OCI-LY7 (cell line): ENCODE results near the gene GPATCH2. TPM values are rescaled to one million over a fixed set of nuclear protein-coding genes. Genes with fewer than 3 reads are reported as not detected.

ENCODE experiments used
- BruUV-seq: library from RNA; stranded (reverse); fragments of 400-500 nt; replicated peaks from 2 replicates; lab custom pipeline; 2021; lab: Mats Ljungman, UMichigan
- CTCF ChIA-PET: fragments of 300-600 bp; sonication (Branson Sonifier 250); formaldehyde crosslinking; loops from one replicate; lab custom pipeline; 2022; ENCODE audit warnings: antibody characterized with exemption; ENCODE audit not compliant: unreplicated experiment; lab: Charles Lee
- POLR2A ChIA-PET: fragments of 300-600 bp; sonication (Branson Sonifier 250); formaldehyde crosslinking; loops from one replicate; lab custom pipeline; 2022; ENCODE audit warnings: antibody characterized with exemption; lab: Charles Lee
- DNase-seq: peaks from one replicate; pipeline ENCODE4 v3.0.0-alpha.2; 2015; ENCODE audit warnings: low spot score
- H2AFZ ChIP-seq: fragments of 200-600 bp; sonication (generic), shearing (Covaris generic); 2 replicates; pipeline ENCODE4 v1.6.1; 2014; ENCODE audit warnings: mild to moderate bottlenecking, antibody characterized with exemption, low read length, moderate library complexity
- H3K27ac ChIP-seq: fragments of 200-600 bp; sonication (generic); 2 replicates; pipeline ENCODE4 v1.5.1; 2014; ENCODE audit warnings: mixed run types, low read depth, mild to moderate bottlenecking, moderate library complexity, low read length, inconsistent platforms; ENCODE audit not compliant: poor library complexity, severe bottlenecking
- H3K36me3 ChIP-seq: fragments of 200-600 bp; sonication (generic); 2 replicates; pipeline ENCODE4 v1.6.1; 2014; ENCODE audit warnings: mild to moderate bottlenecking, antibody characterized with exemption, low read length, moderate library complexity, mixed read lengths; ENCODE audit not compliant: insufficient read depth
- H3K4me1 ChIP-seq: fragments of 200-600 bp; sonication (generic); 2 replicates; pipeline ENCODE4 v1.5.1; 2014; ENCODE audit warnings: mild to moderate bottlenecking, low read length; ENCODE audit not compliant: insufficient read depth, poor library complexity, severe bottlenecking
- H3K4me2 ChIP-seq: fragments of 200-600 bp; sonication (generic); 2 replicates; pipeline ENCODE4 v1.6.1; 2014; ENCODE audit warnings: mild to moderate bottlenecking, low read length
- H3K4me3 ChIP-seq: fragments of 200-600 bp; sonication (generic); 2 replicates; pipeline ENCODE4 v1.5.1; 2014; ENCODE audit warnings: mild to moderate bottlenecking, low read depth, low read length; ENCODE audit not compliant: poor library complexity, severe bottlenecking
- H3K79me2 ChIP-seq: fragments of 200-600 bp; sonication (generic); 2 replicates; pipeline ENCODE4 v1.6.1; 2016; ENCODE audit warnings: low read depth, mild to moderate bottlenecking, low read length, moderate library complexity, mixed read lengths; ENCODE audit not compliant: insufficient read depth
- H3K9me2 ChIP-seq: fragments of 200-600 bp; sonication (generic); 2 replicates; pipeline ENCODE4 v1.6.1; 2016; ENCODE audit warnings: mild to moderate bottlenecking, low read length, mixed read lengths; ENCODE audit not compliant: insufficient read depth
- H3K9me3 ChIP-seq: fragments of 200-600 bp; sonication (generic); 2 replicates; pipeline ENCODE4 v1.6.1; 2014; ENCODE audit warnings: mild to moderate bottlenecking, mixed run types, low read length, mixed read lengths
- H4K20me1 ChIP-seq: fragments of 200-600 bp; sonication (generic); 2 replicates; pipeline ENCODE4 v1.6.1; 2014; ENCODE audit warnings: mild to moderate bottlenecking, antibody characterized with exemption, low read length, moderate library complexity, mixed read lengths; ENCODE audit not compliant: insufficient read depth
- CTCF ChIP-seq: fragments of 200-600 bp; sonication (generic); conservative IDR thresholded peaks from 2 replicates; pipeline ENCODE4 v1.5.1; 2014; ENCODE audit warnings: mild to moderate bottlenecking, antibody characterized with exemption, low read length, moderate library complexity, mixed read lengths
- EZH2phosphoT487 ChIP-seq: fragments of 200-600 bp; sonication (generic); IDR thresholded peaks from 2 replicates; pipeline ENCODE4 v1.6.1; 2018; ENCODE audit warnings: low read depth, borderline replicate concordance, mild to moderate bottlenecking, mixed run types, antibody characterized with exemption, low read length, moderate library complexity, mixed read lengths
- intact Hi-C: fragments of 100-400 bp; cut with micrococcal nuclease; formaldehyde crosslinking; loops from one replicate; pipeline ENCODE4 v1.10.0; 2022; ENCODE audit not compliant: unreplicated experiment
- total RNA-seq, 2 experiments: library from RNA; depleted of rRNA in 1 of 2; stranded (reverse); fragments of >200 nt in 1 of 2; shearing (Covaris generic) in 1 of 2; gene quantifications; 2 replicates each; pipeline ENCODE4 v1.2.3, GENCODE V29; 2014 to 2022

GPATCH2 gene
- total RNA-seq, 2 experiments from 2014 or later: 8.8 to 12.7 TPM

DNA sequence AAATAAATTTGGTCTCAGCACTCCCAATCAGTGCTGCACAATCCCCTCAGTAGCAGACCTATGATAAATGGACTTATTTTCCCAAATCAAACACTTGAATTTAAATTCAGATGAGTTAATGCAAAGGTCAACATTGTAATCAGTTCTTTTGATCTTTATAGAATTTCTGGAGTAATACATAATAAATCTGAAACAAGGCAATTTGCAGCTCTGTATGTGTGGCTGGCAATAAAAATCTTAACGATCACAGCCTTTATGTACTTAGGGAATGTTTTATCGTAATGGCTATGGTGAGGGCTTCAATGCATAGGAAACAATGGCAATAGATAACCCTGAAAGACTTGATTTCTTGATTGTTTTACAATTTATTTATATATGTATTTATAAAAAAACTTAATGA is 91.4 kb downstream of the GPATCH2 start:
- no peak overlapping the region for H2AFZ ChIP-seq
- H3K4me1 ChIP-seq: peaks cover 46% of the 10 kb centered on the region
- no peak overlapping the region for H3K4me2 ChIP-seq
- no peak overlapping the region for H3K27ac ChIP-seq
- no TSS peak for BruUV-seq
- intact Hi-C loops: no loop called here
- TF ChIP-seq CTCF (no peak), EZH2phosphoT487 (no peak)
- no peaks in the 10 kb centered on the region for H3K9me2 ChIP-seq
- peaks cover 3% of the 10 kb centered on the region; the same call in 1 of the 2 replicates for H3K9me3 ChIP-seq
- POLR2A ChIA-PET: interaction anchor here (0.5 kb wide), 1 partner anchor 48 kb away, joined by 3 read pairs; no protein-coding TSS in a partner anchor
- no peak overlapping the region for H3K4me3 ChIP-seq
- no peaks in the 10 kb centered on the region for H4K20me1 ChIP-seq
- CTCF ChIA-PET: no interaction called here
- H3K79me2 ChIP-seq: no peaks in the 10 kb centered on the region
- H3K36me3 ChIP-seq: no peaks in the 10 kb centered on the region
- no peak for DNase-seq

DNA sequence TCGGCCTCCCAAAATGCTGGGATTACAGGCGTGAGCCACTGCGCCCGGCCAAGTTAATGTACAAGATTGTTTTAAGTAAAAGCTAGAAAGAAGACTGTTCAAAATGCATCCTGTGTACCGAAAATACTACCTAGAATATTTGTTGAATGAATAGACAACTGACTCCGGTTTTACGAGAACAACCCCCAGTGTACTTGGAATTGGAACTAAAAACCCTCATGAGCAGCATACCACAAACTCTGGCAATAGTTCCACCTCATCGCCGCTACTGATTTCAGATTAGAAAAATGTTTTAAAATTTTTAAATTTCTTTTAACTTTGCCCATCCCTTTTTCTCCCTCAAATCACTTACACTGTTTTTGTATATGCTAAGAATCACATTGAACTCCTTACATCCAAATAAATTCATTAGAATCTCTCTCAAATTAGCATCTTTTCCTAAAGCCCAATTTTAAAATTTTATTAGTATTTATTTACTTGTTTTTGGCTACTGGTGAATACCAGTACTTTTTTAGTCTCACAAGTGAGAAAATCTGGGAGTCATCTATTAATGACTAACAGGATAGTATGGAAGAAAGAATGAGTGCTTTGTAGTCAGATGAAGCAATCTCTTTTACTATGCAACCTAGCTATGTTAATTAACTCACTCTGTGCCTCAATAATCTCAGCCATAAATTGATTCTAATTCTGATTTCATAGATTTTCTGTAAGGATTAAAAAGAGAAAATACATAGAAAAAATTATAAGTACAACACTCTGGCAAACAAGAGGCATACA is 95.1 kb downstream of the GPATCH2 start:
- no peak overlapping the region for H3K27ac ChIP-seq
- no peak overlapping the region for H3K4me2 ChIP-seq
- no peaks in the 10 kb centered on the region for H3K36me3 ChIP-seq
- no peaks in the 10 kb centered on the region for H4K20me1 ChIP-seq
- H3K4me1 ChIP-seq: peaks cover 10% of the 10 kb centered on the region
- TF ChIP-seq CTCF (no peak), EZH2phosphoT487 (no peak)
- intact Hi-C loops: no loop called here
- DNase-seq: no peak
- H3K79me2 ChIP-seq: no peaks in the 10 kb centered on the region
- no peak overlapping the region for H2AFZ ChIP-seq
- no peak overlapping the region for H3K4me3 ChIP-seq
- H3K9me3 ChIP-seq: no peaks in the 10 kb centered on the region
- H3K9me2 ChIP-seq: no peaks in the 10 kb centered on the region
- no TSS peak for BruUV-seq
- POLR2A ChIA-PET: no interaction called here
- CTCF ChIA-PET: no interaction called here

DNA sequence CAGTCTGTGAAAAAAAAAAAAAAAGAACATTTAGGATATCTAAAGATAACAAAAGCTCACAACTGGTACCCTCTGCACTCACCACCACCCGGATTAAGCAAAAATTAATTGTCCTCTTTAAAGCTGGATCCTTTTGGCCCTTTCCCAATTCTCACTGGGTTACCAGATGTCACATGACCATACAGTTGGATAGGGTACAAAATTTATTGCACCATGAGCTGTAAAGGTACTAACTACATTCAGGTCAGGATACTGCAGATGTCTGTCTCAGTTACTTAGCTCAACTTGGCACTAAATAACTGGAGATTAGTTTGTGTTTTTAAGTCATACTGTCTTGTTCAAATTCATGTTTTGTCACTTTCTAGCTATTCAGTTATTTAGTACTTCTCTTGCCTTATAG is 96.3 kb downstream of the GPATCH2 start:
- no peaks in the 10 kb centered on the region for H4K20me1 ChIP-seq
- no peak for TF ChIP-seq CTCF
- no peak for TF ChIP-seq EZH2phosphoT487
- BruUV-seq: no TSS peak
- DNase-seq: no peak
- no peaks in the 10 kb centered on the region for H3K4me1 ChIP-seq
- intact Hi-C loops: no loop called here
- no peak overlapping the region for H3K4me3 ChIP-seq
- ChIA-PET POLR2A (interaction anchor here (0.7 kb wide), 1 partner anchor 38 kb away, joined by 3 read pairs; no protein-coding TSS in a partner anchor), CTCF (no interaction called here)
- H3K36me3 ChIP-seq: no peaks in the 10 kb centered on the region
- H3K79me2 ChIP-seq: no peaks in the 10 kb centered on the region
- no peaks in the 10 kb centered on the region for H3K9me2 ChIP-seq
- no peak overlapping the region for H3K4me2 ChIP-seq
- H3K9me3 ChIP-seq: no peaks in the 10 kb centered on the region
- no peak overlapping the region for H2AFZ ChIP-seq
- H3K27ac ChIP-seq: no peak overlapping the region
